Hair follicular keratinocyte (primary cell): ENCODE measurements around the gene PPP1R8. TPM values are rescaled to one million over a fixed set of nuclear protein-coding genes. Genes with fewer than 3 reads are reported as not detected.

Experiments used
- total RNA-seq: library from RNA; depleted of rRNA; stranded (reverse); fragments of >200 nt; gene quantifications from 2 replicates; pipeline ENCODE4 v1.2.3, GENCODE V29; 2015

PPP1R8 gene
- 28.7 and 41.9 TPM in 2 replicates for total RNA-seq

GRCh38 chr1:27830621-27831440, at the start of gene PPP1R8:
TSS of gene PPP1R8 (plus strand) at chr1:27830782. CDS start at chr1:27830836, 54 bp downstream.

GRCh38 chr1:27872059-27872801, 41.6 kb downstream of the PPP1R8 start, which contains the start of gene THEMIS2:
TSS of gene THEMIS2 (plus strand) at chr1:27872544. CDS start at chr1:27872572, 28 bp downstream.

Other genes with a start within 250 kb of the PPP1R8 start
- gene AHDC1, start 226.6 kb upstream of the PPP1R8 start, total RNA-seq: 7.3 and 8.4 TPM in 2 replicates
- 0.23 TPM in 1 of 2 replicates, not detected in the other for gene FGR, start 195.6 kb upstream of the PPP1R8 start, total RNA-seq
- 9.5 and 30.0 TPM in 2 replicates for gene IFI6, start 158.6 kb upstream of the PPP1R8 start, total RNA-seq
- gene FAM76A, start 104.8 kb upstream of the PPP1R8 start, total RNA-seq: 10.3 and 13.4 TPM in 2 replicates
- 20.2 and 28.3 TPM in 2 replicates for gene STX12, start 57.6 kb upstream of the PPP1R8 start, total RNA-seq
- gene THEMIS2, start 41.8 kb downstream of the PPP1R8 start, total RNA-seq: 3.6 and 9.0 TPM in 2 replicates
- gene RPA2, start 83.8 kb downstream of the PPP1R8 start, total RNA-seq: 27.3 and 31.9 TPM in 2 replicates
- gene SMPDL3B, start 104.2 kb downstream of the PPP1R8 start, total RNA-seq: 0.91 and 1.4 TPM in 2 replicates
- gene XKR8, start 129.2 kb downstream of the PPP1R8 start, total RNA-seq: 2.9 and 4.7 TPM in 2 replicates